Erythroblast (primary cell): ENCODE data around the gene KRT77.

Source experiments
- GATA1 ChIP-seq: IDR thresholded peaks from 2 replicates; pipeline ENCODE4 v1.6.1; 2011; ENCODE audit warnings: low read depth, mild to moderate bottlenecking, control low read depth, low read length, moderate library complexity
- POLR2A ChIP-seq: IDR thresholded peaks from 2 replicates; pipeline ENCODE4 v1.6.1; 2011; ENCODE audit warnings: mild to moderate bottlenecking, low read length

- TF ChIP-seq POLR2A (no peak), GATA1 (no peak)
Measured at GRCh38 chr12:52683575-52684300, 19.6 kb downstream of the KRT77 start.
